K562 (cell line): ENCODE measurements around the gene SDCBP2. TPM values are rescaled to one million over a fixed set of nuclear protein-coding genes. Genes with fewer than 3 reads are reported as not detected.

ENCODE experiments used
- ATAC-seq: fragments of 200-7000 bp; cut with Tn5 transposase; 3 replicates; pipeline ENCODE4 v1.9.1; 2020; ENCODE audit warnings: moderate library complexity
- BruUV-seq: library from RNA; stranded (reverse); fragments of 400-500 nt; replicated peaks from 2 replicates; lab custom pipeline; 2021; lab: Mats Ljungman, UMichigan
- CTCF ChIA-PET: fragments of 300-600 bp; formaldehyde crosslinking; extraction: SDS; loops from one replicate; lab custom pipeline; 2021; ENCODE audit warnings: low intra/inter-chr PET ratio; lab: Yijun Ruan, JAX
- POLR2A ChIA-PET: fragments of 300-600, 350-650 bp; sonication (Branson Sonifier 250); formaldehyde crosslinking; extraction: SDS; loops from one replicate; lab custom pipeline; 2021; ENCODE audit warnings: antibody characterized with exemption, inconsistent platforms; lab: Yijun Ruan, JAX
- DNase-seq, 4 experiments: peaks; one replicate each; pipeline versions ENCODE4 v3.0.0 to v3.0.0-alpha.2; 2011 to 2018; ENCODE audit warnings: low spot score in 3 of 4, mixed read lengths in 3 of 4; ENCODE audit errors: extremely low read depth in 1 of 4
- FAIRE-seq: peaks from 2 replicates; lab custom pipeline; 2011; peaks lifted over from hg19 to GRCh38; lab: Jason Lieb, UNC
- H2AFZ ChIP-seq: 2 replicates; pipeline ENCODE4 v1.6.0; 2011; ENCODE audit warnings: low read depth, low read length, control low read depth, inconsistent platforms
- H3K27ac ChIP-seq: fragments of 200-600 bp; 3 replicates; pipeline ENCODE4 v1.8.0; 2011; ENCODE audit warnings: low read depth, mild to moderate bottlenecking, control low read depth, inconsistent platforms, low read length, moderate library complexity, mixed read lengths; ENCODE audit errors: extremely low read depth
- H3K27me3 ChIP-seq, 2 experiments: fragments of 300-600 bp in 1 of 2; 2 replicates in 1 of 2; 3 replicates in 1 of 2; pipeline versions ENCODE4 v1.6.0 to v1.8.0; 2011; ENCODE audit warnings: inconsistent platforms in 2 of 2, low read length in 2 of 2, mild to moderate bottlenecking in 1 of 2, mixed read lengths in 1 of 2, moderate library complexity in 1 of 2; ENCODE audit not compliant: control insufficient read depth in 2 of 2, insufficient read depth in 2 of 2
- H3K36me3 ChIP-seq: fragments of 300-600 bp; 3 replicates; pipeline ENCODE4 v1.8.0; 2011; ENCODE audit warnings: mild to moderate bottlenecking, low read length, inconsistent platforms; ENCODE audit not compliant: control insufficient read depth, insufficient read depth
- H3K4me1 ChIP-seq, 2 experiments: fragments of 200-600 bp in 1 of 2; replicated peaks in 1 of 2; 2 replicates in 1 of 2; 3 replicates in 1 of 2; pipeline versions ENCODE4 v1.5.1 to v1.8.0; 2011; ENCODE audit warnings: inconsistent platforms in 2 of 2, low read length in 2 of 2, mild to moderate bottlenecking in 1 of 2, mixed read lengths in 1 of 2, moderate library complexity in 1 of 2; ENCODE audit not compliant: control insufficient read depth in 2 of 2, insufficient read depth in 2 of 2
- H3K4me2 ChIP-seq: 2 replicates; pipeline ENCODE4 v1.6.1; 2011; ENCODE audit warnings: low read length, control low read depth, inconsistent platforms, mixed read lengths; ENCODE audit not compliant: insufficient read depth
- H3K4me3 ChIP-seq: fragments of 200-600 bp; sonication (generic), shearing (Covaris generic); 2 replicates; pipeline ENCODE4 v1.5.1; 2016; ENCODE audit warnings: control low read depth, inconsistent platforms
- H3K79me2 ChIP-seq: fragments of 200-600 bp; 3 replicates; pipeline ENCODE4 v1.8.0; 2011; ENCODE audit warnings: low read length, inconsistent platforms; ENCODE audit not compliant: control insufficient read depth, insufficient read depth
- H3K9ac ChIP-seq, 2 experiments: 2 replicates each; pipeline versions ENCODE4 v1.6.0 to v1.6.1; 2011; ENCODE audit warnings: low read depth in 2 of 2, low read length in 2 of 2, control low read depth in 1 of 2, inconsistent platforms in 1 of 2, mild to moderate bottlenecking in 1 of 2, mixed read lengths in 1 of 2; ENCODE audit not compliant: insufficient read depth in 1 of 2
- H3K9me1 ChIP-seq: one replicate; pipeline ENCODE4 v1.6.0; 2011; ENCODE audit warnings: inconsistent platforms, mild to moderate bottlenecking, low read length, moderate library complexity; ENCODE audit not compliant: control insufficient read depth, insufficient read depth
- H3K9me3 ChIP-seq: replicated peaks from 2 replicates; pipeline ENCODE4 v1.5.1; 2011; ENCODE audit warnings: low read depth, low read length, inconsistent platforms; ENCODE audit not compliant: control insufficient read depth, insufficient read depth
- H4K20me1 ChIP-seq: replicated peaks from 2 replicates; pipeline ENCODE4 v1.6.1; 2011; ENCODE audit warnings: low read length, inconsistent platforms, mixed read lengths; ENCODE audit not compliant: control insufficient read depth, insufficient read depth
- CGGBP1 ChIP-seq: fragments of 250-450 bp; sonication (Bioruptor Pico); IDR thresholded peaks from 2 replicates; pipeline ENCODE4 v1.9.0; 2021; ENCODE audit warnings: mild to moderate bottlenecking
- ELF2 ChIP-seq: fragments of 250-450 bp; sonication (Bioruptor Pico); IDR thresholded peaks from 2 replicates; pipeline ENCODE4 v1.5.0; 2021; ENCODE audit warnings: mild to moderate bottlenecking
- EP400 ChIP-seq: fragments of 450-650 bp; IDR thresholded peaks from 2 replicates; pipeline ENCODE4 v1.6.1; 2017; ENCODE audit warnings: antibody characterized with exemption, mild to moderate bottlenecking, moderate library complexity
- FOXA3 ChIP-seq, 2 experiments: fragments of 450-650 bp in 1 of 2; sonication (generic) in 1 of 2; formaldehyde crosslinking; IDR thresholded peaks in 1 of 2; conservative IDR thresholded peaks in 1 of 2; 2 replicates each; pipeline versions ENCODE4 v1.4.0 to v1.8.0; 2020 to 2022; ENCODE audit warnings: mild to moderate bottlenecking in 2 of 2, missing genetic modification reagents in 1 of 2
- HMGN3 ChIP-seq: IDR thresholded peaks from 2 replicates; pipeline ENCODE4 v1.6.1; 2011; ENCODE audit warnings: borderline replicate concordance, low read depth, mild to moderate bottlenecking, mixed read lengths, low read length; ENCODE audit not compliant: insufficient read length; ENCODE audit errors: extremely low read depth
- ID3 ChIP-seq, 2 experiments: fragments of 250-450 bp in 1 of 2; fragments of 450-650 bp in 1 of 2; sonication (Bioruptor Pico) in 1 of 2; IDR thresholded peaks; 2 replicates each; pipeline versions ENCODE4 v1.6.1 to v1.8.0; 2016 to 2021; ENCODE audit warnings: mild to moderate bottlenecking in 2 of 2, moderate library complexity in 2 of 2, missing compliant biosample characterization in 1 of 2, missing genetic modification characterization in 1 of 2
- POLR2AphosphoS5 ChIP-seq: IDR thresholded peaks from 2 replicates; pipeline ENCODE4 v1.6.1; 2011; ENCODE audit warnings: mild to moderate bottlenecking, low read depth, low read length, moderate library complexity; ENCODE audit not compliant: control insufficient read depth, insufficient read depth
- REST ChIP-seq, 2 experiments: fragments of 450-650 bp; formaldehyde crosslinking in 1 of 2; IDR thresholded peaks; 2 replicates each; pipeline versions ENCODE4 v1.4.0 to v1.6.1; 2014 to 2020; ENCODE audit warnings: mild to moderate bottlenecking in 2 of 2, borderline replicate concordance in 1 of 2, low read depth in 1 of 2
- SMAD4 ChIP-seq: fragments of 250-450 bp; sonication (Bioruptor Pico); conservative IDR thresholded peaks from 2 replicates; pipeline ENCODE4 v1.8.0; 2021; ENCODE audit warnings: inconsistent platforms, mild to moderate bottlenecking, moderate library complexity
- TRIM24 ChIP-seq, 2 experiments: fragments of 450-650 bp; IDR thresholded peaks; 2 replicates each; pipeline ENCODE4 v1.6.1; 2016
- ZNF212 ChIP-seq: fragments of 450-650 bp; formaldehyde crosslinking; IDR thresholded peaks from 2 replicates; pipeline ENCODE4 v1.4.0; 2020; ENCODE audit warnings: mild to moderate bottlenecking
- ZNF445 ChIP-seq: fragments of 250-450 bp; sonication (Bioruptor Pico); IDR thresholded peaks from 2 replicates; pipeline ENCODE4 v1.4.0; 2020; ENCODE audit warnings: low read depth, mild to moderate bottlenecking, moderate library complexity
- WGBS: fragments of 100-300 bp; shearing (Covaris generic); methylation state at CpG from one replicate; pipeline ENCODE4 v1.1.6; 2016; ENCODE audit warnings: low coverage, mixed read lengths; ENCODE audit not compliant: insufficient coverage; ENCODE audit errors: missing lambda C conversion rate; 5-methylcytosine and 5-hydroxymethylcytosine counted together
- in situ Hi-C: fragments of 300-500 bp; cut with MboI; formaldehyde crosslinking; loops from 4 replicates; pipeline ENCODE4 v1.15.0; 2018; ENCODE audit warnings: inconsistent platforms, mixed read lengths
- intact Hi-C: fragments of 100-400 bp; cut with micrococcal nuclease; formaldehyde crosslinking; loops from 2 replicates; pipeline ENCODE4 v1.14.2; 2022
- polyA plus RNA-seq, 8 experiments: library from polyadenylated mRNA; depleted of rRNA in 4 of 8; stranded (reverse) in 5 of 8; unstranded in 3 of 8; fragments of >200 nt; fragmentation: Nextera tagmentation in 2 of 8; fragmentation: Illumina TruSeq in 1 of 8; extraction: Ambion mirVana in 2 of 8; extraction: Trizol in 1 of 8; gene quantifications; 2 replicates each; pipeline versions ENCODE4 v1.2.1 to v1.2.3, GENCODE V29; 2011 to 2014; ENCODE audit warnings: inconsistent platforms in 1 of 8, missing spikeins in 1 of 8
- total RNA-seq, 7 experiments: library from RNA; depleted of rRNA in 6 of 7; stranded (reverse); fragments of >200 nt in 6 of 7; fragmentation: Illumina TruSeq in 2 of 7; extraction: Trizol in 2 of 7; gene quantifications; 2 replicates each; pipeline versions ENCODE4 v1.2.1 to v1.2.3, GENCODE V29; 2011 to 2021; ENCODE audit warnings: low replicate concordance in 1 of 7

The SDCBP2 gene
- total and polyA plus RNA-seq, 9 of the 15 experiments (the other 6 are each of a cell fraction or from before 2014, with no cell fraction given), result 0.06 to 1.2 (median 0.80) TPM

GRCh38 chr20:1377984-1378734, 49.2 kb upstream of the SDCBP2 start:
- no TSS peak for BruUV-seq
- H3K4me2 ChIP-seq, result no peak overlapping the region
- 31% methylated on average over 6 of the region's 6 CpGs for WGBS
- H3K4me1 ChIP-seq, result peaks cover 0 to 47% of the 10 kb centered on the region in 2 experiments; a peak in 3 of 5 replicates
- intact Hi-C loops, result no loop called here
- H3K9me3 ChIP-seq, result no peaks in the 10 kb centered on the region
- no peak overlapping the region for H2AFZ ChIP-seq
- peaks cover 4% of the 10 kb centered on the region for H3K9me1 ChIP-seq
- peaks cover 54% of the 10 kb centered on the region for H4K20me1 ChIP-seq
- no peak overlapping the region for H3K27ac ChIP-seq
- H3K36me3 ChIP-seq, result peaks cover 54% of the 10 kb centered on the region; the same call in 2 of the 3 replicates
- ATAC-seq (peak; percentile 64), FAIRE-seq (peak; percentile 72), DNase-seq (peak in 1 of 4 experiments; percentile 46)
- POLR2A ChIA-PET, result no interaction called here
- CTCF ChIA-PET, result no interaction called here
- no peaks in the 10 kb centered on the region for H3K27me3 ChIP-seq
- H3K79me2 ChIP-seq, result peaks cover 93% of the 10 kb centered on the region
- in situ Hi-C loops, result no loop called here
- no peak overlapping the region; a peak in 1 of 4 replicates for H3K9ac ChIP-seq
- no peak overlapping the region for H3K4me3 ChIP-seq
- no peak for TF ChIP-seq HMGN3
- TF ChIP-seq EP400, result no peak
- TF ChIP-seq TRIM24 (IDR thresholded peaks at IDR 0.05), result no peak
- no peak for TF ChIP-seq ELF2 (CRISPR knock-in tag)
- TF ChIP-seq SMAD4 (CRISPR knock-in tag), result no peak
- no peak for TF ChIP-seq CGGBP1 (CRISPR knock-in tag)
- no peak for TF ChIP-seq REST (IDR thresholded peaks at IDR 0.05; ENCODE audit: borderline replicate concordance)
- no peak for TF ChIP-seq REST (CRISPR knock-in tag; IDR thresholded peaks at IDR 0.05; ENCODE audit: low read depth)
- no peak for TF ChIP-seq ZNF212 (CRISPR knock-in tag)
- TF ChIP-seq ID3 (CRISPR knock-in tag; IDR thresholded peaks at IDR 0.05), result no peak
- TF ChIP-seq ID3 (tag; IDR thresholded peaks at IDR 0.05), result no peak
- no peak for TF ChIP-seq FOXA3 (CRISPR knock-in tag; conservative IDR thresholded peaks at IDR 0.05 in 1 of 2, IDR thresholded peaks at IDR 0.05 in 1 of 2)
- no peak for TF ChIP-seq ZNF445 (CRISPR knock-in tag)
- peak; percentile 53 for TF ChIP-seq POLR2AphosphoS5
